H1 (cell line): ENCODE results near the gene IL1RAP. TPM values are rescaled to one million over a fixed set of nuclear protein-coding genes. Genes with fewer than 3 reads are reported as not detected.

Source experiments
- CTCF ChIA-PET: fragments of 300-600 bp; sonication (Branson Sonifier 250); formaldehyde crosslinking; loops from one replicate; lab custom pipeline; 2021; ENCODE audit not compliant: partially characterized antibody; lab: Charles Lee
- POLR2A ChIA-PET: fragments of 300-600 bp; sonication (Branson Sonifier 250); formaldehyde crosslinking; loops from one replicate; lab custom pipeline; 2021; ENCODE audit warnings: inconsistent platforms; ENCODE audit not compliant: partially characterized antibody; lab: Charles Lee
- DNase-seq, 2 experiments: peaks; one replicate each; pipeline versions ENCODE4 v3.0.0 to v3.0.0-alpha.2; 2010 to 2022; ENCODE audit warnings: low spot score in 2 of 2, low read depth in 1 of 2, mixed read lengths in 1 of 2
- FAIRE-seq: peaks from 2 replicates; lab custom pipeline; 2011; peaks lifted over from hg19 to GRCh38; lab: Jason Lieb, UNC
- H2AFZ ChIP-seq: 2 replicates; pipeline ENCODE4 v1.8.1; 2012; ENCODE audit warnings: low read length, inconsistent platforms
- H2AK5ac ChIP-seq: 2 replicates; pipeline ENCODE4 v1.6.1; 2013; ENCODE audit warnings: low read depth, low read length
- H2BK120ac ChIP-seq: replicated peaks from 2 replicates; pipeline ENCODE3; 2013; ENCODE audit warnings: low read depth, low read length, inconsistent platforms
- H2BK12ac ChIP-seq: 2 replicates; pipeline ENCODE4 v1.6.1; 2013; ENCODE audit warnings: low read depth, low read length
- H2BK15ac ChIP-seq: 2 replicates; pipeline ENCODE4 v1.6.1; 2013; ENCODE audit warnings: low read length
- H2BK20ac ChIP-seq: 2 replicates; pipeline ENCODE4 v1.6.1; 2013; ENCODE audit warnings: low read length
- H2BK5ac ChIP-seq: 2 replicates; pipeline ENCODE4 v1.6.1; 2013; ENCODE audit warnings: low read depth, low read length
- H3K14ac ChIP-seq: 2 replicates; pipeline ENCODE4 v1.6.1; 2013; ENCODE audit warnings: inconsistent platforms; ENCODE audit not compliant: insufficient read length
- H3K18ac ChIP-seq: 2 replicates; pipeline ENCODE4 v1.6.1; 2013; ENCODE audit warnings: low read length; ENCODE audit errors: extremely low read depth
- H3K23ac ChIP-seq: 2 replicates; pipeline ENCODE4 v1.6.1; 2013; ENCODE audit warnings: inconsistent platforms; ENCODE audit not compliant: insufficient read length
- H3K23me2 ChIP-seq: 2 replicates; pipeline ENCODE4 v1.6.1; 2013; ENCODE audit warnings: low read depth, low read length
- H3K27ac ChIP-seq: 2 replicates; pipeline ENCODE4 v1.6.1; 2011; ENCODE audit warnings: low read depth, low read length, inconsistent platforms
- H3K27me3 ChIP-seq, 4 experiments: replicated peaks in 1 of 4; 1 replicate in 1 of 4; 2 replicates in 3 of 4; pipeline versions ENCODE4 v1.6.1 to v1.8.1; 2011 to 2013; ENCODE audit warnings: low read length in 3 of 4, mild to moderate bottlenecking in 3 of 4, inconsistent platforms in 2 of 4, mixed read lengths in 2 of 4, moderate library complexity in 1 of 4; ENCODE audit not compliant: control insufficient read depth in 3 of 4, insufficient read depth in 3 of 4; ENCODE audit errors: extremely low read depth in 1 of 4
- H3K36me3 ChIP-seq, 4 experiments: 2 replicates each; pipeline versions ENCODE4 v1.6.1 to v1.8.1; 2011 to 2013; ENCODE audit warnings: mild to moderate bottlenecking in 4 of 4, low read length in 3 of 4, moderate library complexity in 2 of 4, control low read depth in 1 of 4, inconsistent platforms in 1 of 4; ENCODE audit not compliant: insufficient read depth in 4 of 4, control insufficient read depth in 2 of 4
- H3K4ac ChIP-seq: replicated peaks from 2 replicates; pipeline ENCODE3; 2013; ENCODE audit warnings: low read length, low read depth, mixed read lengths, inconsistent platforms; ENCODE audit not compliant: insufficient read length
- H3K4me1 ChIP-seq, 4 experiments: replicated peaks in 1 of 4; 1 replicate in 1 of 4; 2 replicates in 3 of 4; pipeline versions ENCODE4 v1.6.1 to v1.8.1; 2011 to 2013; ENCODE audit warnings: low read length in 3 of 4, inconsistent platforms in 2 of 4, mixed read lengths in 1 of 4; ENCODE audit not compliant: insufficient read depth in 4 of 4, control insufficient read depth in 3 of 4
- H3K4me2 ChIP-seq, 2 experiments: 2 replicates each; pipeline versions ENCODE4 v1.6.1 to v1.8.1; 2011 to 2013; ENCODE audit warnings: low read depth in 2 of 2, low read length in 2 of 2, control low read depth in 1 of 2, inconsistent platforms in 1 of 2, mild to moderate bottlenecking in 1 of 2; ENCODE audit not compliant: insufficient read depth in 1 of 2
- H3K4me3 ChIP-seq, 4 experiments: fragments of 200-600, 300-600 bp in 1 of 4; sonication (generic), shearing (Covaris generic), sonication (Bioruptor Twin) in 1 of 4; 2 replicates each; pipeline versions ENCODE4 v1.5.1 to v1.8.1; 2011 to 2016; ENCODE audit warnings: low read length in 4 of 4, low read depth in 3 of 4, control low read depth in 2 of 4, inconsistent platforms in 2 of 4, mild to moderate bottlenecking in 2 of 4, mixed read lengths in 1 of 4, moderate library complexity in 1 of 4; ENCODE audit not compliant: insufficient read depth in 2 of 4; ENCODE audit errors: extremely low read depth in 1 of 4
- H3K56ac ChIP-seq: replicated peaks from 2 replicates; pipeline ENCODE3; 2013; ENCODE audit warnings: low read depth, mild to moderate bottlenecking, mixed read lengths, low read length, inconsistent platforms; ENCODE audit not compliant: insufficient read length
- H3K79me1 ChIP-seq: 2 replicates; pipeline ENCODE4 v1.6.1; 2013; ENCODE audit warnings: low read depth, low read length, control low read depth
- H3K79me2 ChIP-seq, 2 experiments: 2 replicates each; pipeline versions ENCODE4 v1.6.1 to v1.8.1; 2012 to 2013; ENCODE audit warnings: low read length in 2 of 2, mild to moderate bottlenecking in 2 of 2, inconsistent platforms in 1 of 2; ENCODE audit not compliant: insufficient read depth in 2 of 2, control insufficient read depth in 1 of 2
- H3K9ac ChIP-seq, 4 experiments: replicated peaks in 1 of 4; 1 replicate in 1 of 4; 2 replicates in 3 of 4; pipeline versions ENCODE4 v1.6.1 to v1.8.1; 2011 to 2013; ENCODE audit warnings: low read depth in 3 of 4, low read length in 3 of 4, control low read depth in 2 of 4, mild to moderate bottlenecking in 2 of 4, moderate library complexity in 2 of 4, inconsistent platforms in 1 of 4; ENCODE audit errors: extremely low read depth in 1 of 4
- H3K9me3 ChIP-seq, 2 experiments: 2 replicates each; pipeline versions ENCODE4 v1.6.1 to v1.8.1; 2012 to 2013; ENCODE audit warnings: mild to moderate bottlenecking in 2 of 2, moderate library complexity in 2 of 2, control low read depth in 1 of 2, inconsistent platforms in 1 of 2, low read depth in 1 of 2, low read length in 1 of 2, mixed read lengths in 1 of 2; ENCODE audit not compliant: insufficient read depth in 2 of 2
- H4K20me1 ChIP-seq, 2 experiments: replicated peaks in 1 of 2; 2 replicates each; pipeline versions ENCODE3 to v1.8.1; 2011 to 2013; ENCODE audit warnings: inconsistent platforms in 2 of 2, low read length in 2 of 2, mild to moderate bottlenecking in 1 of 2; ENCODE audit not compliant: insufficient read depth in 2 of 2, control insufficient read depth in 1 of 2
- H4K5ac ChIP-seq: 2 replicates; pipeline ENCODE4 v1.6.1; 2013; ENCODE audit warnings: low read length, low read depth, mixed read lengths, inconsistent platforms; ENCODE audit not compliant: insufficient read length
- H4K8ac ChIP-seq: 2 replicates; pipeline ENCODE4 v1.8.0; 2013; ENCODE audit warnings: mild to moderate bottlenecking, moderate library complexity, low read length, inconsistent platforms; ENCODE audit not compliant: insufficient read depth; ENCODE audit errors: extremely low read depth
- H4K91ac ChIP-seq: replicated peaks from 2 replicates; pipeline ENCODE3; 2013; ENCODE audit warnings: low read length, mixed read lengths, inconsistent platforms; ENCODE audit not compliant: insufficient read length
- CBX5 ChIP-seq: fragments of 300-800, 300-1000 bp; sonication (generic); IDR thresholded peaks from 2 replicates; pipeline ENCODE4 v1.7.1; 2016; ENCODE audit warnings: antibody characterized with exemption, low read length, low read depth
- WGBS, 2 experiments: shearing (Covaris generic) in 1 of 2; methylation state at CpG; one replicate each; pipeline versions ENCODE4 v1.1.6 to v1.1.7; 2013 to 2015; ENCODE audit warnings: low lambda C conversion rate in 2 of 2, mixed read lengths in 2 of 2, inconsistent platforms in 1 of 2, low coverage in 1 of 2, missing lambda C conversion rate in 1 of 2; ENCODE audit not compliant: insufficient replicate concordance in 2 of 2, insufficient coverage in 1 of 2, insufficient read length in 1 of 2; ENCODE audit errors: extremely low coverage in 1 of 2, missing lambda C conversion rate in 1 of 2; 5-methylcytosine and 5-hydroxymethylcytosine counted together
- polyA plus RNA-seq, 7 experiments: library from polyadenylated mRNA; depleted of rRNA in 3 of 7; stranded (reverse) in 5 of 7; unstranded in 2 of 7; fragments of >200 nt in 5 of 7; fragments of 200-250 nt in 2 of 7; gene quantifications; 1 replicate in 5 of 7; 2 replicates in 1 of 7; 4 replicates in 1 of 7; pipeline versions ENCODE4 v1.2.1 to v1.2.3, GENCODE V29; 2011 to 2013; ENCODE audit warnings: missing spikeins in 2 of 7, mixed read lengths in 2 of 7
- total RNA-seq: library from RNA; stranded (reverse); fragmentation: NEBNext Ultra II Directional; extraction: Animal tissue kit (Norgen Biotek cat#: 25700); gene quantifications from 2 replicates; pipeline ENCODE4 v1.2.1, GENCODE V29; 2021
- TF ChIP-seq, protein P1 (sequence below): IDR thresholded peaks from 2 replicates; pipeline ENCODE4 v1.6.1; 2012; ENCODE audit warnings: low read length, inconsistent platforms

The IL1RAP gene
- total and polyA plus RNA-seq, 2 of the 8 experiments (the other 6 are each of a cell fraction or from before 2014, with no cell fraction given): 2.4 to 3.9 TPM

DNA sequence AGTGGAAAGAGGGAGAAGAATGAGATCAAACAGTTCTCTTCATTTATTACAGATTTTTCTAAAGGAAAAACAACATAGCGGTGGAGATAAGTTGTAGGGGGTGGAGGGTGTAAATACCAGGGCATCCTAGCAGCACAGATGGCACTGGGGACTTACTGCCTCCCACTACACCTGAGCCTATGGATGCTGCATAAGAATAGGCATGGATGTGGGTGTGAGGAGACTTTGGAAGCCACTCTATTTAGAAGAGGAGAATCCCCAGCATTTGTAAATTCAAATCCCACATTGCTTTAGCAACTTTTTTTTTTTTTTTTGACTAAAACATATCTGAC lies 27.4 kb upstream of the IL1RAP start:
- Histone ChIP-seq H3K79me2 (no peaks in the 10 kb centered on the region), H2BK20ac (no peak overlapping the region), H3K4me2 (no peak overlapping the region), H3K4ac (no peak overlapping the region), H4K8ac (no peak overlapping the region), H4K91ac (no peak overlapping the region), H3K23ac (no peak overlapping the region), H4K5ac (no peak overlapping the region), H3K27ac (no peak overlapping the region), H2BK15ac (no peak overlapping the region), H2BK5ac (no peak overlapping the region), H2BK120ac (no peak overlapping the region), H3K14ac (no peak overlapping the region), H4K20me1 (no peaks in the 10 kb centered on the region), H2AFZ (no peak overlapping the region), H3K9me3 (no peaks in the 10 kb centered on the region), H3K4me3 (no peak overlapping the region), H3K36me3 (no peaks in the 10 kb centered on the region), H2BK12ac (no peak overlapping the region), H2AK5ac (no peak overlapping the region), H3K79me1 (no peaks in the 10 kb centered on the region), H3K9ac (no peak overlapping the region), H3K27me3 (no peaks in the 10 kb centered on the region), H3K4me1 (peaks cover 0 to 4% (median 0%) of the 10 kb centered on the region in 4 experiments; a peak in 1 of 7 replicates), H3K18ac (no peak overlapping the region), H3K23me2 (no peaks in the 10 kb centered on the region; the same call in 1 of the 2 replicates), H3K56ac (no peak overlapping the region)
- DNase-seq (no peak), FAIRE-seq (no peak)
- POLR2A ChIA-PET: no interaction called here
- TF ChIP-seq CBX5: no peak
- TF ChIP-seq, protein P1, sequence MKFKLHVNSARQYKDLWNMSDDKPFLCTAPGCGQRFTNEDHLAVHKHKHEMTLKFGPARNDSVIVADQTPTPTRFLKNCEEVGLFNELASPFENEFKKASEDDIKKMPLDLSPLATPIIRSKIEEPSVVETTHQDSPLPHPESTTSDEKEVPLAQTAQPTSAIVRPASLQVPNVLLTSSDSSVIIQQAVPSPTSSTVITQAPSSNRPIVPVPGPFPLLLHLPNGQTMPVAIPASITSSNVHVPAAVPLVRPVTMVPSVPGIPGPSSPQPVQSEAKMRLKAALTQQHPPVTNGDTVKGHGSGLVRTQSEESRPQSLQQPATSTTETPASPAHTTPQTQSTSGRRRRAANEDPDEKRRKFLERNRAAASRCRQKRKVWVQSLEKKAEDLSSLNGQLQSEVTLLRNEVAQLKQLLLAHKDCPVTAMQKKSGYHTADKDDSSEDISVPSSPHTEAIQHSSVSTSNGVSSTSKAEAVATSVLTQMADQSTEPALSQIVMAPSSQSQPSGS: no peak
- CTCF ChIA-PET: no interaction called here
- WGBS, 2 experiments: 100% methylated on average over 1 of the region's 1 CpG; no CpG with 5 or more reads in 1 of the 2 experiments
